Stimulated activated CD4-positive, alpha-beta T cell treated with anti-CD3 and anti-CD28 coated beads, TNF-alpha, amount 100 ng/mL, for 1 hour (primary cell): ENCODE measurements around the gene CREB3L2.
"Not testable (repeated sequence)": the region's sequence is repeated elsewhere in the genome, so short reads cannot be mapped to it uniquely, and the experiment has no call there.

Source experiments
- DNase-seq, 3 donors: peaks; one replicate each; pipeline ENCODE4 v3.0.0-alpha.2; 2020; ENCODE audit warnings: low read depth in 3 of 3, low spot score in 1 of 3

The CREB3L2 gene

DNA sequence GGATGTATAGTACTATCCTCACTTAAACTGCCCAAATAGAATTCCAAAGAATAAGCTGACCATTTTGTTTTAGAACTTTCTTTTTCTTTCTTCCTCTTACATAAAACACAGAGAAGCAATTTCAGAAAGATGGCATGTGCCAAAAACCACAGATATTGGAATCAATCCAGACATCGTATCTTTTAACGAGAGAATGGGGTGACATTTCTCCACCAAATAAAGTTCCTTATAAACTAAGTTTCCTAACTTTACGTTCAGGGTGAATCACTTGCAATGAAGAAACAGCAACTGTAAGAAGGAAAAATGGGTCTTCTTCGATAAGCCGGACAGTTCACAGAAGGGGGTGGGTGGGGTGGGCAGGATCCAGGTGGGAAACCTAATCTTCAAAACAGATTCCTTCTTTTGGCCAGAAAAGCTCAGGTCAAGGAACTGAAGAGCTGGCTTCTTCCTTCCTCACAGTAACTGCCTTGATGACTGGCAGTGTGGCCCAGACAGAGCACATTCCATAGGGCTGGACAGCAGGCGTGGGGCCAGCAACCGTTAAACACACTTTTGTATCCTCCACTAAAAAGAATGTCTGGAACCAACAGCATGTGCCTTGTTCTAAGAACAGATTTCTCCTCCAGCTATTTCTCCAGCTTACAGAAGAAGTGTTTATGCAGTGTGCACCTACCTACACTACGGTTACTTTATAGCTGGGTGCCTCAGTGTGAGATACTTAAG lies 31.5 kb downstream of the CREB3L2 start:
- DNase-seq = no peak

DNA sequence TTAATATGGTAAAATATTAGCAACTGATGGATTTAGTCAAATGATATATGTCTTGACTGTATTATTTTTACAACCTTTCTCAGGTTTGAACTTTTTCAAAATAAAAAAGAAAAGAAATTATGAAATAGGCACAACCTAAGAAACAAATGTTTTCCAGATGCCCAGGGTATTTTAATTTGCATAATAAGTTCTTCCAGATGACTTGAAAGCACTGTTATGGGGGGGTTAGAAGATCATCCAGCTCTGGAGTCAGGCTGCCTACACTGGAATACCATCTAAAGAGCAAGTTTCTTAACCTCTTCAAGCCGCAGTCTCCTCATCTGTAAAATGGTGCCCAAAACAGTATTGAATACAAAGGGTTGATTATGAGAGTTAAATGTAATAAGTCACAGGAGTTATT lies 32.1 kb downstream of the CREB3L2 start:
- no peak for DNase-seq

DNA sequence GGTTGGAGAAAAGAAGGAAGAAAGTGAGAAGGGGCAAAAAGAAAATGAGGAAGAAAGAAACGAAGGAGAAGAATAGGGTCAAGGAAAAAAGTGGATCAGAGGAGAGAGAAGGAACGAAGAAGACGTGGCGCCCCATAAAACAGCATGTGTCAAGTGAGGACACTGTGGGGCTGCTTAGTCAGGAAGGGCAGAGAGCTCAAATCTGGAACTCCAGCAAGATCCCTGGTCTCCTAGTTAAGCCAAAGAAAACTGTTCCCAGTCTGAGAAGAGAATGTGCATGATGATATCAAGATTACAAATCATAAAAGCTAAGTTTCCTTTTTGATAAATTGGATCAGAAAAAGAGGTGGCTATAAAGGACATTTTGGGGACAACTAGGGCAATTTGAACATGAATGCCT lies 33.0 kb downstream of the CREB3L2 start:
- no peak for DNase-seq

DNA sequence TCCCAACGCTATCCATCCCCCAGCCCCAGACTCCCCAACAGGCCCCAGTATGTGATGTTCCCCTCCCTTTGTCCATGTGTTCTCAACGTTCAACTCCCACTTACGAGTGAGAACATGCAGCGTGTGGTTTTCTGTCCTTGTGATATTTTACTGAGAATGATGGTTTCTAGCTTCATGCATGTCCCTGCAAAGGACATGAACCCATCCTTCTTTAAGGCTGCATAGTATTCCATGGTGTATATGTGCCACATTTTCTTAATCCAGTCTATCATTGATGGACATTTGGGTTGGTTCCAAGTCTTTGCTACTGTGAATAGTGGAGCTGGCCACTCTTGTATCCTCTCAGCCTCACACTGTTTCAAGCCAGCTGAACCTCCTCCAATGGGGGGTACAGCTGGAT lies 33.5 kb downstream of the CREB3L2 start:
- DNase-seq = not testable (repeated sequence)

DNA sequence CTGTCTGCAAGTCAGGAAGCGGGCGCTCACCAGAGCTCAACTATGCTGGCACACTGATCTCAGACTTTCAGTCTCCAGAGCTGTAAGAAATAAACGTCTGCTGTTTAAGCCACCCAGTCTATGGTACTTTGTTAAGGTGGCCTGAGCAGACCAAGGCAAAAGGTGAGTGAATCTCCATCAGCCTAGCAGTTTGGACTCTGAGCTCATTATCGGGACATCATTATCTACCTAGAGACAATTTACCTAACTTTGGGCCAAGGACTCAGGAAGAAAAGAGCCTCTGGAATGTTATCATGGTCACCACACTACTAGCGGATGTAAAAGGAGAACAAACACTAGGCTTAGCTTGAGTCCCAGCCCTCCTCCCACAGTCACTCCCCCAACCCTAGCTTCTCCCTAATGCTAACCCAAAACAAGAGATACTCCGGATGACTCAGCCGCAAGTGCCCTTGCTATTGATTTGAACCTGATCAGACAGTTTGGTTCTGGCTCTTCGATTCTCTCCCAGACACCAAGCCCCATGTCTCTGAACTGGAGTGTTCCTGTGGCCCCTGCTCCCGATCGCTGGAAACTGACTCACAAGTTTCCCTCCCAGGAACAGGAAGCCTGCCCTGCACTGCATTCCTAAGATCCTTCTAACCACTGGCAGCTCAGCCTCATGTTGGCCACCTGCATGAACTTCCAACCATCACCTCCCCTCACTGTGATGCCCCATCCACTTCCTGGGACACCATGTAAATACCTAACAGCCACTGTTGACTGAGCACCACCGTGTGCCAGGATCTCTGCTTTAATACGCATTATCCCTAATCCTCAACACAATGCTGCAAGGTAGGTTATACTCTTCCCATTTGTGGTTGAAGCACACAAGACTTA lies 34.5 kb downstream of the CREB3L2 start:
- DNase-seq = no peak

DNA sequence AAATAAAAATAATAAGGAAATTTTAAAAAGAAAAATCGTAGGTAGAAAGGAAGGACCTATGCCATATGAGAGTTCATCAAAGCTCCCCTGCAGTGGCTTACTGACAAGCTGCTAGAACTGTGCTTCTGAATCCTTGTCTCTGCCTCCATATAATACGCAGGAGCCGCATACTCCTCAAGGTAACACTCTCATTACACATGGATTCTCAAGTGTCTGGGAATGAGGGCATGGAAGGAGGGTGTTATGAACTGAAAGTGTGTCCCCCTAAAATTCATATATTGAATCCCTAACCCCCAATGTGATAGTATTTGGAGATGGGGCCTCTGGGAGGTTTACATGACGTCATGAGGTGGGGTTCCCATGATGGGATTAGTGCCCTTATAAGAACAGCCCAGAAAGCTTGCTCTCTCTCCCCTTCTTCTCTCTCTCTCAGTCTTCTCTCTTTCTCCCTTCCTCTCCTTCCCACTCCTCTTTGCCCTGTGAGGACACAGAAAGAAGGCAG lies 35.2 kb downstream of the CREB3L2 start:
- no peak for DNase-seq

DNA sequence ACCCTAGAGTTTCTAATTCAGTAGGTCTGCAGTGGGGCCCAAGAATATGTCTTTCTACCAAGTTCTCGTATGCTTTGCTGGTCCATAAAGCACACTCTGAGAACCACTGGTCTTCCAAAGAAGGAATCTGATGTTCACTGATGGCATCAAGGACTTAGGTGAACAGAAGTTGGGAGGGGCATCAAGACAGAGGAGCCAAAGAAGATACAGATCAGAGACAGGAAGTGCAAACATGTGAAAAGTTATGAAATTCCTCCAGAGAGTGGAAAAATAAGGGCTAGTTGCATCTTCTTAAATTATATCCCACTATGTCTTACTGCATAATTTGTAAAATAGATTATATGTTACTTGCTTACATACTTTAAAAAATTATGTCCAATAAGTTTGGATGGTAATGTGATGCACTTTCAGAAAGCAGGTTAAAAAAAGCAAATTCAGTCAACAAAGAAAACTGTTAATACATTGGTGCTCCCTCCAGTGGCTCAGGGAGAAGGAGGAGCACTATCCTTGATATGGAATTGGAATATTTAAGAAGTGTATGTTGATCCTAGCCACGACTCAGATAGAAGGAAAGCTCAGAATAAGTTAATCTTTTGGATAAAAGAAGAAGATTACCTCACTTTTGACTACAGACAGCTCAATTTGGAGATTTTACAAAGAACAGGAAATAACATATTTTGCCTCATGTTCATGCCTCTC lies 35.8 kb downstream of the CREB3L2 start:
- DNase-seq = no peak

DNA sequence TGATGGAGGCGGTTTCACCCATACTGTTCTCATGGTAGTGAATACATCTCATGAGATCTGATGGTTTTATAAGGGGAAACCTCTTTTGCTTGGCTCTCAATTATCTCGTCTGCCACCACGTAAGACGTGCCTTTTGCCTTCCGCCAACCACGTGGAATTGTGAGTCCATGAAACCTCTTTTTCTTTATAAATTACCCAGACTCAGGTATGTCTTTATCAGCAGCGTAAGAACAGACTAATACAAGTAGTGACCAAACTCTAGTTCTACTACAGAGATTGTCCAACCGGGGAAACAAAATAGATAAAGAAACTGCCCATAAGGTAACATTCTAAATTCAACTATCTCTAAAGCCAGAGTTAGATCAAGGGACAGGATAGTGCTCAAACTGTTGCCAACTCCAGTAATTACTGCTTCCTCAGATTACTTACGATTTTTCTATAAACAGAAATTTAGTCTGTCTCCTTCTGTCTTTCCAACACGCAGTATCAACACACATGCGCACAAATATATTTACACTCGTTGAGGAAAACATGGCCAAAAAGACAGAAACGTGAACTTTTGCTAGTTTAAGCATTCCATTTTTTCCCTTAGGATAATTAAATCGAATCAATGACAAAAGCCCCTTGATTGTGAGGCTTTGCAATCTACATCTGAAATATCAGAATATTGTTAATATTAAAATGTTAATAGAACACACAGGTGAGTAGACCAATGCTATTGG lies 36.9 kb downstream of the CREB3L2 start:
- no peak for DNase-seq

DNA sequence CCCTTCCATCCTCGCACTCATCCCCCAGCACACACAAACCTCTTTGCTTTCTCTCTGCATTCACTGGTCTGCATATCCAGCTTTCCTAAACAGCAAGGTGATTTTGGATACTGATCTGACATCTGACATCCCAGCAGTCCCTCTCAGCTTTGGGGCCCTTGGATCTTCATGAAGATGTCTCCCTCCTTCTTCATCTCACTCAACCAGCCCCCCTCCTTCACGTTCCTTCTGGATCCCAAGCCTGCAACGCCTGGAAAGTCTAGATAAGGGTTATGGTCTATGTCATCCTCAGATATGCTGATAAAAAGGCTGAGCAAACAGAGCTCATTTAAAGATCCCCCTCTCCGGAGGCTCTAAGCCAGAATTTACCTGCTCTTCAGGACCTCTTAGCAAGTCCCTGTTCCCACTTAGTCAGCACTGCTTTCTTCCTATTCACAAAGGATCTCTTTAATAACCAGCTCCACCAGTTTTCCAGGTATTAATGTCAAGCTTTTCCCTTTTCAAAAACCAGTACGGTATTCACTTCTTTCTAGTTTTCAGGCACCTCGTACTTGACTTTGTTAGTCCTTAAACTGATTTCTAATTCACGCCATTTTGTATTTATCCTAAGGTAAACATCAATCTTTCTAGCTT lies 38.9 kb downstream of the CREB3L2 start:
- no peak for DNase-seq

DNA sequence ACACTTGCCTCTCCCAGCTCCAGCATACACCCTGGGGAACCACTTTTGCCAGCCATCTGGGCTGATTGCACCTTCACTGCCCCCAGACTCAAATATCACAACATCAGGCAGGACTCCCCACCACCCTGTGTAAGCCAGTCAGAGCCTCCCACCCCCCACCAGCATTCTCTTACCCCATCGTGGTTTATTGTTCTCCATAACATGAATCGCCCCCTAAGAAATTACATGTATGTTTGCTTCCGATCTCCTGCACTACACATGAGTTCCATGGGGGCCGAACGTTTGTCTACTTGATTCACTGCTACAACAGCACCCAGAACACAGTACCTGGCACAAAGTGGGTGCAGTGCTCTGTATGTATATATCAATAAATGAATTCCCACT lies 39.4 kb downstream of the CREB3L2 start:
- no peak for DNase-seq

DNA sequence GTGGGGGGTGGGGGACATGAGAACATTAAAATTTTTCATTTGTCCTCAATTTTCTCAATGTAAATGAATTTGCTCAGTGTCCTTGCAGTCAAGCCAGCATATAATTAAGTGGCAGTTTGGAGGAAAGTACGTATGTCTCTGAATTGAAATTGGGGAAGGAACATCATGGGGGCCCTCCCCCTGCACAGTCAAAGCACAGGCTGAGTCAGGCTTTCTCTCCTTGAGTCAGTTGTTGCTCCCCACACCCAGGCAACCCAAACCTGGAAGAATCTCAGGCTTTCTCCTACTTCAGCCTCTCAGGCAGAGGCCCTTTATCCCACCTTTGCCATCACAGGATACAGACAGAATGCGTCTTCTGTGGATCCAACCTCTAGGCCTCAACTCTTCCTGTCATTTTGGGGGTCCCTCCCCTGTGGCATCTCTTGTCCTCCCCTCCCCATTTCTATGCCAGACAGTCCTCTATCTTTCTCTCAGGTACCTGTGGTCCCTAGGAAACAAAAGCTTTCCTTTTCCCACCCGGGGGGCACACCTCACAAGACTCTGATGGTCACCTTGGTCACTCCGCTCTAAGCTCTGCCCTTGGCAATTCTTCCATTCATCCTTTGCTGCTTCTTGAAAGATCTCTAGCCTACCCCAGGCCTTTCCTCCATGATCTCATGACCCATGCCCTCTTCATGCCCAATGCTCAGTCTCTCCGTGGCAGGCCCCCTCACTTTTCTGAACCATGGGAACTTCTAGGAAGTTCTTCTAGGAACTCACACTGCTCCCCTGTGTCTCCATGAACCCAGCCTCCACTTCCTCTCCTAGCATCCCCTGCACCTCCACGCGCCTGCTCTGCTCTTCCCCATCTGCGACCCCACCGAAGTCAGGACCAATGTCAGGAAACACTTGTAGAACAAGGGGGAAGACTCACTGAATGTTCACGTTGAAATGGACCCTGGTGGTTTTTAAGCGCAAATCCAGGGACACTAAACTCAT lies 40.4 kb downstream of the CREB3L2 start:
- no peak for DNase-seq

DNA sequence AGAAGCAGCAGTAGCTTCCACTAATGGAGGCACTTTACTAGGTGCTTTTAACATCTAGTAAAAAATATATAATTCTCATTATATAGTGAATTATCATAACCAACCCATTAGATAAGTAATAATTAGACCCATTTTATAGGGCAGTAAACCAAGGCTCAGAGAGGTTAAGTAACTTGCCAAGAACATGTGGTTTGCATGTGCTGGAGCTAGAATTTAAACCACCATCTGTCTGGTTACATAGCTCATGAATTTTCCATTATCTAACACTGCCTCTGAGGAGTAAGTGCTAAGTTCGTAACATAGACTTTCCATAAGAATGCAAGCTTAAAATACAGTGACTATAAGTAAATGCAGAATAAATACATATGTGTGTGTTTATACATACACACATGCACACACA lies 41.9 kb downstream of the CREB3L2 start:
- DNase-seq = no peak

DNA sequence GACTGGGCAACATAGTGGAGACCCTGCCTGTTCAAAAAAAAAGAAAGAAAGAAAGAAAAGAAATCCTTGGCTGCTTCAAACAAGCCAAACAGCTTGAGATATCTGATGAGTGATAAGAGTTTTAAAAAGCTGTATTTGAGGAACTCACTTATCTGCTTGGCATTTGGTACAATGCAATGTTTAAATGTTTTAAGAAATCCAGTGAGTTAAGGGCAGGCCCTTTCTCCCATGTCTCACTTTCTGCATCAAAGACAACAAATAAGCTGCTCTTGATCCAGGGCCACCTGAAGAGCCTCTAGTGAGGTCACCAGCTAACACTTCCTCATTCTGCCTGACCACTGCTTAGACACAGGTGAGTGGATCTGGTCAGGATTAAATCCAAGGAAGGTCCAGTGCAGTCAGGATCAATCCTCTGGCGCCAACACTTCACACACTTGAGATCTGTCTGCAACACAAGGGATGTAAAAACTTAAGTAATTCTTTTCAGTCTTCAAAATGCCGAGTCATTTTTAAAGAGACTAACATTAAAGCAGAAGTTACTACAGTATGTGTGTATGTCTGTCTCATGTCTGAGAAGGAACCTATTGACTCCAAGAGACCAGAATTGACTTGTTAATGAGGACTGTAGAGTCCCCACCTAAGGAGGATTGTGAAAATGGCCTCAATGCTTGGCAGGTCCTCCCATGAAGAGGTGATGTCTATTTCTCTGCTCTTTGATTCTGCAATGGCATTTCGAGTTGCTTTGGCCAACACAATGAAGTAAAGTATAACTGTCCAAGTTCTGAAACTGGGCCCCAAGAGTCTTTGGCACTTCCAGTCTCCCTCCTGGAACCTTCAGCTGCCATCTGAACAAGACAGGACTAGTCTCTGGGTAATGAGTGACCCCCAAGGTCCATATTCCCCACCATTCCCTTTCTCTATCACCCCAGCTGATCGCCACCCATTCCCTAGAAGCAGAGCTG lies 43.1 kb downstream of the CREB3L2 start:
- no peak for DNase-seq

DNA sequence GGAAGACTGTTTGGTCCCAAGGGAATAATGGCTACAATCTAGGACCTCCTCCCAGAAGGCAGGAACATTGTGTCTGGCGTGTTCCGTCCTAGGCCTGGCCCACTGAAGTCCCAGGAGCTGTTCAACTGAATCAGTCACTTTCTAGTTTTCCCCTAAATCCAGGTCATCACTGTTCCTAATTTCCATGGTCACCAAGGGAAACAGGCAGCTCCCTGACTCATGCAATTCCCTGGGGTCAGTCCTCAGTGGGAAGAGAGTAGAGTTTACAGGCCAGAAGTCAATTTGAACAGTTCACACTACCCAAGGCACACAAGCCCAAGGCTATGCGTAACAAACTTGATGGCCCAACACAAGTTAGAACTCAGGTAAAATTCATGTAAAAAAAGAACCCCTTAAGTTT lies 44.0 kb downstream of the CREB3L2 start:
- DNase-seq = no peak

DNA sequence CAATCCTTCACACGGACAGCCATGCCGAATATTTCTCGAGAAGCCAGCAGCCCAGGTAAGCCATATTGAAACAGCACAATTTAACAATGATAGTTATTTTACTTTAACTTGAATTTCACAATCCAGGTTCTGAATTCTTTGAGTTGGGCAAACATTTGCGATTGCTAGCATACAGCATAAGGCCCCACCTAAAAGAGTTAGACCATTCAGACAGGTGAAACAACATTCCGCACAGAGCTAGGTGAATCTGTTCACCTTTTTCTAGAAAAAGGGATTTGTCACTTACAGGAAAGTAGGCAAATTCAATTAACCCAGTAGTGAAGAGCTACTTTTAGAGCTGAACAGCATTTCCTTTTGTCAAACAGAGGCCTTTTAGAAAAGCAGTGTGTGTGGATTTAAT lies 45.3 kb downstream of the CREB3L2 start:
- no peak for DNase-seq

DNA sequence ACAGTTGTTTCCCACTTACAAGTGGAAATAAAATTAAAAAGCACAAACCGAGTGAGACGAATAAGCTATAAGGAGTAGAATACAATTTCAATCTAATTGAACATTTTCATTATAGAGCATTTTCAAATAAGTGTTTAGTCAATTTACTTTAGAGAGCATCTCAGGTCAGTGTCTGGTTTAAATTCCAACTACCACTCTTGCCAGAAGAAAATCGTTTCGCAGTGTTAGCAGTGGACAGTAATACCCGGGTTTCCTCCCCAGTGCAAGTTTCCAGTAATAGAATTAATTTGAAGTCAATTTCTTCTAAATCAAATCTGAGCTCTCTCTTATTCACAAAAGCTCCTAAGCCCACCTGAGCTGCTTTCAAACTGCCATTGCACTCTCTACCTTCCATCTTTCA lies 45.7 kb downstream of the CREB3L2 start:
- no peak for DNase-seq

DNA sequence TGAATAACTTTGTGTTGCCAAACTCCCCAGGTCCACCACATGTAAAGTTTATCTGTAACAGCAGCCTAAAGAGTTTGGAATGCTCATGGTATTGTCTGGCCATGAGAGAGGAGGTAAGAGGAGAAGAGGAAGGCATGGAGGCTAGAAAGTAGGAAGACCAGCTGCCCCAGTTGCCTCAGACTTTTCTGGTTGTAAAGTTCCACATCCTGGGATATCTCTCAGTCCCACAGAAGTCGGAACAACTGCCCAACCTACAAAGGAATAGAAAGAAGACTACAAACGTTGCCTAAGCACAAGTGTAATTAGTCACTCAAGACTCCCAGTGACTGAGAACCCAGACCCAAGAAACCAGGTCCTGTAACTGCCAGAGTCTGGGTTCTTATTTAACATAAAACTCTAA lies 47.3 kb downstream of the CREB3L2 start:
- DNase-seq = no peak
